Gastrocnemius medialis (tissue), 4 donors: ENCODE results near the gene MINPP1.

Source experiments
- CTCF ChIP-seq, 5 experiments: fragments of 450-650 bp in 3 of 5; fragments of 200-600 bp in 2 of 5; sonication (generic) in 2 of 5; IDR thresholded peaks in 4 of 5; conservative IDR thresholded peaks in 1 of 5; 1 replicate in 4 of 5; 2 replicates in 1 of 5; pipeline ENCODE4 v1.5.1; 2016 to 2019; ENCODE audit warnings: antibody characterized with exemption in 5 of 5, mild to moderate bottlenecking in 3 of 5, moderate library complexity in 3 of 5
- POLR2A ChIP-seq, 2 donors: fragments of 450-650 bp; IDR thresholded peaks; one replicate each; pipeline ENCODE4 v1.6.1; 2017; ENCODE audit warnings: antibody characterized with exemption in 2 of 2, mild to moderate bottlenecking in 2 of 2, moderate library complexity in 2 of 2

- TF ChIP-seq POLR2A (IDR thresholded peaks at IDR 0.05), result no peak
- no peak for TF ChIP-seq CTCF (IDR thresholded peaks at IDR 0.05 in 4 of 5, conservative IDR thresholded peaks at IDR 0.05 in 1 of 5)
Measured at GRCh38 chr10:87518937-87519336, 14.2 kb downstream of the MINPP1 start.
